CD4-positive, CD25-positive, alpha-beta regulatory T cell (primary cell): ENCODE measurements around the gene CHSY3. TPM values are rescaled to one million over a fixed set of nuclear protein-coding genes. Genes with fewer than 3 reads are reported as not detected.

Experiments used
- ATAC-seq, 2 donors: fragments of 150-1000 bp; cut with Tn5 transposase; one replicate each; pipeline ENCODE4 v1.10.0; 2021; ENCODE audit warnings: low read depth in 2 of 2, moderate number of reproducible peaks in 2 of 2, moderate library complexity in 1 of 2
- DNase-seq, 3 donors: peaks; one replicate each; pipeline versions ENCODE4 v3.0.0 to v3.0.0-alpha.2; 2012 to 2022; ENCODE audit warnings: mixed read lengths in 1 of 3
- H3K27ac ChIP-seq: one replicate; pipeline ENCODE4 v1.7.0; 2013; ENCODE audit warnings: mild to moderate bottlenecking, low read length; ENCODE audit not compliant: insufficient read depth, poor library complexity, severe bottlenecking
- H3K27me3 ChIP-seq: one replicate; pipeline ENCODE4 v1.7.0; 2013; ENCODE audit warnings: low read length; ENCODE audit not compliant: control insufficient read depth, insufficient read depth
- H3K36me3 ChIP-seq: one replicate; pipeline ENCODE4 v1.7.0; 2013; ENCODE audit warnings: mild to moderate bottlenecking, low read length, moderate library complexity; ENCODE audit not compliant: control insufficient read depth, insufficient read depth
- H3K4me1 ChIP-seq: 2 replicates; pipeline ENCODE4 v1.7.0; 2013; ENCODE audit warnings: mild to moderate bottlenecking, low read length; ENCODE audit not compliant: insufficient read depth, control insufficient read depth, poor library complexity, severe bottlenecking
- H3K4me3 ChIP-seq: one replicate; pipeline ENCODE4 v1.7.0; 2013; ENCODE audit warnings: low read depth, mild to moderate bottlenecking, low read length, moderate library complexity
- H3K9me3 ChIP-seq, 2 experiments: 1 replicate in 1 of 2; 2 replicates in 1 of 2; pipeline ENCODE4 v1.7.0; 2013; ENCODE audit warnings: low read length in 2 of 2, mild to moderate bottlenecking in 1 of 2, moderate library complexity in 1 of 2; ENCODE audit not compliant: control insufficient read depth in 2 of 2
- H3K27ac Mint-ChIP-seq, 3 donors: one replicate each; pipeline ENCODE4 v1.8.0; 2020 to 2022; ENCODE audit warnings: mild to moderate bottlenecking in 3 of 3, mixed read lengths in 3 of 3, moderate library complexity in 2 of 3
- H3K27me3 Mint-ChIP-seq: one replicate; pipeline ENCODE4 v1.8.0; 2022; ENCODE audit warnings: mild to moderate bottlenecking, mixed read lengths
- H3K36me3 Mint-ChIP-seq: one replicate; pipeline ENCODE4 v1.8.0; 2020; ENCODE audit warnings: mixed read lengths
- H3K4me1 Mint-ChIP-seq, 4 donors: one replicate each; pipeline ENCODE4 v1.8.0; 2020 to 2022; ENCODE audit warnings: mixed read lengths in 4 of 4, mild to moderate bottlenecking in 1 of 4
- H3K4me3 Mint-ChIP-seq, 4 donors: one replicate each; pipeline ENCODE4 v1.8.0; 2020 to 2022; ENCODE audit warnings: mild to moderate bottlenecking in 4 of 4, mixed read lengths in 4 of 4, moderate library complexity in 3 of 4
- H3K9me3 Mint-ChIP-seq, 7 donors: one replicate each; pipeline ENCODE4 v1.8.0; 2020 to 2022; ENCODE audit warnings: mixed read lengths in 7 of 7, mild to moderate bottlenecking in 3 of 7, moderate library complexity in 2 of 7
- polyA plus RNA-seq, 4 donors: library from polyadenylated mRNA; unstranded; fragments of 300-500 nt; fragmentation: Illumina TruSeq; gene quantifications; one replicate each; pipeline ENCODE4 v1.2.3, GENCODE V29; 2021
- total RNA-seq: library from RNA; stranded (reverse); gene quantifications from one replicate; pipeline ENCODE4 v1.2.3, GENCODE V29; 2022

CHSY3 gene
- total and polyA plus RNA-seq, 5 donors from 2014 or later, result 0.14 TPM; not detected in 4

DNA sequence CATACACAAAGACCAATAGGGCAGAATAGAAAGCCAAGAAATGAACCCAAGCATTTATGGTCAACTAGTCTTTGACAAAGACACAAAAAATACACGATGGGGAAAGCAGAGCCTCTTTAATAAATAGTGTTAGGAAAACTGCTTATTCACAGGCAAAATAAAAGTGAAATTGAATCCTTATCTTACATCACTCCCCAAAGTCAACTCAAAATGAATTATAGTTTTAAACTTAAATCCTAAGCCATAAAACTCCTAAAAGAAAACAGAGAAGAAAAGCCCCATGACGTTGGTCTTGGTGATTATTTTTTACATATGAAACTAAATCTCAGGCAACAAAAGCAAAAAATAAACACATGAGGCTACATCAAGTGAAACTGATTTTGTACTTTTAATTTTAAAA lies 46.8 kb downstream of the CHSY3 start:
- Mint-ChIP-seq H3K27ac (no peak overlapping the region), H3K9me3 (peaks cover 0 to 5% (median 2%) of the 10 kb centered on the region in 7 donors), H3K27me3 (no peaks in the 10 kb centered on the region), H3K4me3 (no peak overlapping the region), H3K4me1 (no peaks in the 10 kb centered on the region), H3K36me3 (no peaks in the 10 kb centered on the region)
- H3K27ac ChIP-seq, result no peak overlapping the region
- DNase-seq, result no peak
- no peak overlapping the region for H3K4me3 ChIP-seq
- no peaks in the 10 kb centered on the region for H3K4me1 ChIP-seq
- H3K36me3 ChIP-seq, result no peaks in the 10 kb centered on the region
- H3K27me3 ChIP-seq, result no peaks in the 10 kb centered on the region
- H3K9me3 ChIP-seq, result no peaks in the 10 kb centered on the region
- no peak for ATAC-seq

DNA sequence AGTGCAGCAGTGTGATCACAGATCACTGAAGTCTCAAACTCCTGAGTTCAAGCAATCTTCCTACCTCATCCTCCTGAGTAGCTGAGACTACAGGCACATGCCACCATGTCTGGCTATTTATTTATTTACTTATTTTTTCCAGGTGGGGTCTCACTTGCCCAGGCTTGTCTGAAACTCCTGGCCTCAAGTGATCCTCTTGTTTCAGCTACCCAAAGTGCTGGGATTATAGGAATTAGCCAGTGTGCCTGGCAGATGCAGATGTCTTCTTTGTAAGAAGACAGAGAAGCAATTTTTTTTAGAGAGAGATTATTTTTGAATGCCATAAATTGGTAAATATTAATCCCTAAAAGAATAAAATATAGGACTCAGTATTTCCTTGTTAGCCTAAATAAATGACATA lies 54.3 kb downstream of the CHSY3 start:
- H3K36me3 ChIP-seq, result no peaks in the 10 kb centered on the region
- Mint-ChIP-seq H3K4me1 (no peaks in the 10 kb centered on the region), H3K4me3 (no peak overlapping the region), H3K27ac (no peak overlapping the region), H3K9me3 (peaks cover 0 to 8% (median 5%) of the 10 kb centered on the region in 7 donors), H3K36me3 (no peaks in the 10 kb centered on the region), H3K27me3 (no peaks in the 10 kb centered on the region)
- H3K4me1 ChIP-seq, result no peaks in the 10 kb centered on the region
- no peak overlapping the region for H3K4me3 ChIP-seq
- no peaks in the 10 kb centered on the region for H3K9me3 ChIP-seq
- ATAC-seq (no peak), DNase-seq (no peak)
- H3K27me3 ChIP-seq, result no peaks in the 10 kb centered on the region
- no peak overlapping the region for H3K27ac ChIP-seq

- DNase-seq (no peak), ATAC-seq (no peak)
- Histone ChIP-seq H3K27ac (no peak overlapping the region), H3K4me3 (no peak overlapping the region), H3K9me3 (no peaks in the 10 kb centered on the region), H3K36me3 (no peaks in the 10 kb centered on the region), H3K4me1 (no peaks in the 10 kb centered on the region), H3K27me3 (no peaks in the 10 kb centered on the region)
- Mint-ChIP-seq H3K27ac (no peak overlapping the region), H3K4me1 (no peaks in the 10 kb centered on the region), H3K36me3 (no peaks in the 10 kb centered on the region), H3K27me3 (no peaks in the 10 kb centered on the region), H3K9me3 (peaks cover 0 to 6% (median 4%) of the 10 kb centered on the region in 7 donors), H3K4me3 (no peak overlapping the region)
Measured at GRCh38 chr5:129960831-129961230, 56.6 kb downstream of the CHSY3 start.

DNA sequence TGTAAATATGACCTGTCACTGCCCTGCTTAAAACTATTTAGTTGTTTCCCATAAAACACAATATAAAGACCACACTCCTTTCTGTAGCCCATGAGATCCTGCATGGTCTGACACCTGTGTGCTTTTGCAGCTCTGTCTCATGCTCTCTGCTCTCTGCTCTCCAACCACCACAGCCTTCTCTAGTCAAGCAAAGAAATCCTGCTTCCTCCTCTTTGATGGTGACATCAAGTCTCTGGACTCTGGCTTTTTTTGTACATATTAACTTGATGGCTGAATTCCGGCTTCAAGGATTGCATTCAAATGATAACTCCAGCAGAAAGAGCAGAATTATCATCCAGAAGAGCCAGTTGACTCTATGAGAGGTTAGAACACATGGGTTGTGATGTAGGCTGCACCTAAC lies 58.2 kb downstream of the CHSY3 start:
- Mint-ChIP-seq H3K4me1 (no peaks in the 10 kb centered on the region), H3K27ac (peak overlapping the region in 1 of 3 donors; percentile 70), H3K9me3 (peaks cover 0 to 5% (median 0%) of the 10 kb centered on the region in 7 donors), H3K4me3 (no peak overlapping the region), H3K36me3 (no peaks in the 10 kb centered on the region), H3K27me3 (no peaks in the 10 kb centered on the region)
- no peaks in the 10 kb centered on the region for H3K9me3 ChIP-seq
- ATAC-seq (no peak), DNase-seq (no peak)
- H3K27me3 ChIP-seq, result no peaks in the 10 kb centered on the region
- H3K36me3 ChIP-seq, result no peaks in the 10 kb centered on the region
- no peak overlapping the region for H3K27ac ChIP-seq
- H3K4me3 ChIP-seq, result no peak overlapping the region
- H3K4me1 ChIP-seq, result no peaks in the 10 kb centered on the region

GRCh38 chr5:129963359-129963758 lies 59.1 kb downstream of the CHSY3 start:
- no peaks in the 10 kb centered on the region for H3K27me3 ChIP-seq
- Mint-ChIP-seq H3K4me3 (no peak overlapping the region), H3K27ac (no peak overlapping the region), H3K36me3 (no peaks in the 10 kb centered on the region), H3K9me3 (peaks cover 0 to 3% (median 0%) of the 10 kb centered on the region in 7 donors), H3K4me1 (no peaks in the 10 kb centered on the region), H3K27me3 (no peaks in the 10 kb centered on the region)
- DNase-seq, result no peak
- H3K27ac ChIP-seq, result no peak overlapping the region
- H3K4me3 ChIP-seq, result no peak overlapping the region
- H3K9me3 ChIP-seq, result no peaks in the 10 kb centered on the region
- no peak for ATAC-seq
- H3K4me1 ChIP-seq, result no peaks in the 10 kb centered on the region
- no peaks in the 10 kb centered on the region for H3K36me3 ChIP-seq

- no peaks in the 10 kb centered on the region for H3K36me3 ChIP-seq
- ATAC-seq (no peak), DNase-seq (no peak)
- no peaks in the 10 kb centered on the region for H3K27me3 ChIP-seq
- Mint-ChIP-seq H3K36me3 (no peaks in the 10 kb centered on the region), H3K27ac (no peak overlapping the region), H3K4me3 (no peak overlapping the region), H3K27me3 (no peaks in the 10 kb centered on the region), H3K4me1 (no peaks in the 10 kb centered on the region), H3K9me3 (peaks cover 0 to 3% (median 0%) of the 10 kb centered on the region in 7 donors)
- no peak overlapping the region for H3K4me3 ChIP-seq
- no peaks in the 10 kb centered on the region for H3K4me1 ChIP-seq
- no peak overlapping the region for H3K27ac ChIP-seq
- H3K9me3 ChIP-seq, result no peaks in the 10 kb centered on the region
Measured at GRCh38 chr5:129966071-129966470, 61.8 kb downstream of the CHSY3 start.

DNA sequence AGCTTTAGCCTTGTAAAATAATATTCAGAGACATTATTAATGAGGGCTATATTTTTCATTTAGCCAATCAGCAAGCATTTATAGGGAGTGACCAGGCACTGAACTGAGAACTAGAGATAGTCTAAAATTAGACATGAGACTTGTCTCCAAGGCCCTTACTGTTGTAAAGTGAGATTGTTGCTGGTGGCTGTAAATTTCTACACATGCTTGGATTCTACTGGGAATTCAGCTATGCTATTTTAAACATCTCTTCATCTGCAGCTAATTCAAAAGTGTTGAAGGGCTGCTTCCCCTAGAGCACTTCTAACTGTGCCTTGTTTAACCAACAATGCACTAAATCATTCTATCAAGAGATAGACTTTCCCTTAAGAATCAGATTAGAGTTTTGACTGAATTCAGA lies 67.4 kb downstream of the CHSY3 start:
- no peak overlapping the region for H3K4me3 Mint-ChIP-seq
- H3K36me3 Mint-ChIP-seq, result no peaks in the 10 kb centered on the region
- Histone ChIP-seq H3K4me1 (no peaks in the 10 kb centered on the region), H3K9me3 (no peaks in the 10 kb centered on the region), H3K27ac (no peak overlapping the region), H3K27me3 (no peaks in the 10 kb centered on the region), H3K4me3 (no peak overlapping the region), H3K36me3 (no peaks in the 10 kb centered on the region)
- no peaks in the 10 kb centered on the region for H3K4me1 Mint-ChIP-seq
- H3K27me3 Mint-ChIP-seq, result no peaks in the 10 kb centered on the region
- H3K27ac Mint-ChIP-seq, result no peak overlapping the region
- DNase-seq (no peak), ATAC-seq (no peak)
- peaks cover 0 to 2% (median 0%) of the 10 kb centered on the region in 7 donors for H3K9me3 Mint-ChIP-seq

GRCh38 chr5:129972465-129973141 lies 68.3 kb downstream of the CHSY3 start:
- ATAC-seq, result no peak
- Histone ChIP-seq H3K4me1 (no peaks in the 10 kb centered on the region), H3K36me3 (no peaks in the 10 kb centered on the region), H3K27ac (no peak overlapping the region), H3K4me3 (no peak overlapping the region), H3K9me3 (no peaks in the 10 kb centered on the region), H3K27me3 (no peaks in the 10 kb centered on the region)
- H3K27ac Mint-ChIP-seq, result no peak overlapping the region
- no peak for DNase-seq
- H3K4me3 Mint-ChIP-seq, result no peak overlapping the region
- no peaks in the 10 kb centered on the region for H3K36me3 Mint-ChIP-seq
- H3K9me3 Mint-ChIP-seq, result peaks cover 0 to 2% (median 0%) of the 10 kb centered on the region in 7 donors
- no peaks in the 10 kb centered on the region for H3K4me1 Mint-ChIP-seq
- H3K27me3 Mint-ChIP-seq, result no peaks in the 10 kb centered on the region
